ENCODE measurements around the gene SFXN5.

SFXN5 gene

GRCh38 chr2:72991980-72992733 lies 79.4 kb downstream of the SFXN5 start:
- no peak for DNase-seq

- no peak for DNase-seq
Observed at GRCh38 chr2:72991439-72991725, 80.1 kb downstream of the SFXN5 start.

GRCh38 chr2:72990695-72991438 lies 80.6 kb downstream of the SFXN5 start:
- no peak for DNase-seq

GRCh38 chr2:72989770-72990556 lies 81.5 kb downstream of the SFXN5 start:
- DNase-seq = no peak

GRCh38 chr2:72988726-72989273 lies 82.7 kb downstream of the SFXN5 start:
- DNase-seq = no peak

- no peak for DNase-seq
Observed at GRCh38 chr2:72988041-72988440, 83.5 kb downstream of the SFXN5 start.

- no peak for DNase-seq
Observed at GRCh38 chr2:72985891-72986683, 85.4 kb downstream of the SFXN5 start.

GRCh38 chr2:72985136-72985535 lies 86.4 kb downstream of the SFXN5 start:
- DNase-seq = no peak

- no peak for DNase-seq
Observed at GRCh38 chr2:72984172-72984671, 87.3 kb downstream of the SFXN5 start.

- no peak for DNase-seq
Observed at GRCh38 chr2:72983500-72984161, 87.9 kb downstream of the SFXN5 start.

GRCh38 chr2:72982781-72983499 lies 88.6 kb downstream of the SFXN5 start:
- no peak for DNase-seq

GRCh38 chr2:72982219-72982618 lies 89.3 kb downstream of the SFXN5 start:
- no peak for DNase-seq

GRCh38 chr2:72981536-72981935 lies 90.0 kb downstream of the SFXN5 start:
- DNase-seq = no peak

- DNase-seq = peak in 1 of 2 experiments; percentile 27
Observed at GRCh38 chr2:72980535-72981217, 90.8 kb downstream of the SFXN5 start.

- DNase-seq = no peak
Observed at GRCh38 chr2:72979896-72980295, 91.6 kb downstream of the SFXN5 start.

GRCh38 chr2:72975017-72975416 lies 96.5 kb downstream of the SFXN5 start:
- DNase-seq = no peak

- DNase-seq = no peak
Observed at GRCh38 chr2:72974436-72974754, 97.1 kb downstream of the SFXN5 start.

- DNase-seq = peak in 1 of 2 experiments; percentile 45
Observed at GRCh38 chr2:72973566-72974435, 97.7 kb downstream of the SFXN5 start.

- DNase-seq = no peak
Observed at GRCh38 chr2:72973137-72973535, 98.4 kb downstream of the SFXN5 start.
